HG03066 (cell line): ENCODE results near the gene ITLN2.
"Not testable (repeated sequence)": the region's sequence is repeated elsewhere in the genome, so short reads cannot be mapped to it uniquely, and the experiment has no call there.

ENCODE experiments used
- ATAC-seq: cut with Tn5 transposase; IDR thresholded peaks from one replicate; pipeline ENCODE4 v1.9.1; 2021; ENCODE audit warnings: low read depth; ENCODE audit not compliant: unreplicated experiment

Gene ITLN2

DNA sequence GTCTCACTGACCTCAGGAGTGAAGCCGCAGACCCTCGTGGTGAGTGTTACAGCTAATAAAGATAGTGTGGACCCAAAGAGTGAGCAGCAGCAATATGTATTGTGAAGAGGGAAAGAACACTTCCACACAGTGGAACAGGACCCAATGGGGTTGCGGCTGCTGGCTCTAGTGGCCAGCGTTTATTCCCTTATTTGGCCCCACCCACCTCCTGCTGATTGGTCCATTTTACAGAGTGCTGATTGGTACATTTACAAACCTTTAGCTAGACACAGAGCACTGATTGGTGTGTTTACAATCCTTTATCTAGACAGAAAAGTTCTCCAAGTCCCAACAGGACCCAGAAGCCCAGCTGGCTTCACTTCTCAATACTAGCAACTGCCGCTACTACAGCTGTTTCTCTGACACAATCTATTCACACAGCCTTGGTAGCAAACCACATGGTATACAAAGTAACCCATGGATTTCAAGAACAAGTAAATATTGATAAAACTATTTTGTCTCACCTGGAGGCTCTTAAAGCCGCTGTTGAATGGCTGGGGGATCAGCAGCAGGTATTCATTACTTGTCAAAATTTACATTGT, 44.3 kb downstream of the ITLN2 start:
- ATAC-seq, result no peak

DNA sequence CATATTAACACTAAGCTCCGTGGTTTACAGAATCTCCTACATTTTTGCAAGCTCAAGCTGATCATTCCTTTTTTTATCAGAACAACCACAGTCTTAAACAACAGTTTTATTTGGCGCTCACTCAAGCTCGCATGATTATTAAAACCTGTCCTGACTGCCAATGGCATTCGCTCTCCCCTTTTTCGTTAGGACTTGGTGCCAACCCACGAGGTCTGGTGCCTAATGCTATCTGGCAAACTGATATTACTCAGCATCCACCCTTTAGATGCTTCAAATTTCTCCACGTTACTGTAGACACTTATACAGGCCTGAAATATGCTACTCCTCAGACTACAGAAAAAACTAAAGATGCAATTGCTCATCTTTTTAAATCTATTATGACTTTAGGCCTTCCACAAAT, 46.6 kb downstream of the ITLN2 start:
- ATAC-seq, result no peak

DNA sequence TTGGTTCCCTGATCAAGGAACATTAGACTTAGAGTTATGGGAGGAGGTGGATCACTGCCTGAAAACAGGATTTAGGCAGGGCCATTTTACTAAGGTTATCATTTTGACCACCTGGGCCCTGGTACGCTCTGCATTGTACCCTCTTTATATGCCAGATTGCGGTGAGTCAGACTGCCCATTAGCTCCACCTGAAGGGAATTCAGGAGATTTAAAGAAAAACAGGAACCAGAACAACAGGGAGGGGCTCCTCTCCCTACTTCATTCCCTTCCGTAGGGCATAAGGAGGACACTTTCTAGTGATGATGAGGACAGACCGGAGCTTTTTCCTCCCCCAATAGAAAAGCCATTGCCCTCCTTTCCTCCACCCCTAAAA, 49.0 kb downstream of the ITLN2 start:
- no peak for ATAC-seq

DNA sequence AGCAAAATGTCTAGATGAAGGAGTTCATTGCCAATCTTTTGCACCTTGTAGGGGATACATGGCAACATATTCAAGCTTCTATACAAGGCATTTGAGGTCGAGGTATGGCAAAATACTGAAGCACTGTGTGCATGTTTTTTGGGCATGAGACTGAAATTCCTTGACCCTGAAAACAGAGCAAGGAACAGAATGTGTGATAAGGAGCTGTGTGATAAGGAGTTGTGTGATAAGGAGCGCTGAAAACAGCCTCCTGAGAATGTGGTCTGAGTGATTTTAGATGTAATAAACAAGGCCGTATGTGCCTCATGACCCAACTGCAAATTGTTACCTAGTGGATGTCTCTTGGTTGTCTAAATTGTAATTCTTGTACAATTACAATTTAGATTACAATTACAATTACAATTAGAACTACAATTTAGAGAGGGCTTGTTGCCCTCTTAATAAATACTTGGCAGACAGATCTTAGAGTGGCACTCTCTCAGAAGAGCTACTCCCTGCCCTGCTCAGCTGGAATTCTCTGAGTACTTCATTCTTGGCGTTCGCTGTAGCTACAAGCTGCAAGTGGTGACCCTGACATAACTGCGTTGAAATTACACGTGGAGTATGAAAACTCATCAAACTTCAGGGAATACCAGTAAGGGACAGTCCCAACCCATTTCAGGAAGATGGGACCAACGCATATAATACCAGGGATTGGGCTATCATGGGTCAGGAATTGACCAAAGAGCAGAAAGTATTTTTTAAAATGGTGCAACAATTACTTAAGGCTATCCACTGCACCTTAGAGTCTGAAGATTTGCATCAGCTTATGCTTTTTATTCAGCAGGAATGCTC, 49.6 kb downstream of the ITLN2 start:
- no peak for ATAC-seq

DNA sequence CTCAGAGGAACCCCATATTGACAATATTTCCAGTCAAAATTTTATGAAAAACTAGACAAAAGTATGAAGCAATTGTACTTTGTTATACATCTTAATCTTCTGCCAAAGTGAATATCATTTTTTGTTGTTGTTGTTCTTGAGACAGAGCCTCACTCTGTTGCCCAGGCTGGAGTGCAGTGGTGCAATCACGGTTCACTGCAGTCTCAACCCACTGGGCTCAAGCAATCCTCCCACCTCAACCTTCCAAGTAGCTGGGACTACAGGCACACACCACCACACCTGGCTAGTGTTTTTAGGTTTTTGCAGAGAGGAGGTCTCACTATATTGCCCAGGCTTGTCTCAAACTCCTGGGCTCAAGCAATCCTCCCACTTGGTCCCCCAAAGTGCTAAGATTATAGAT, 52.4 kb downstream of the ITLN2 start:
- not testable (repeated sequence) for ATAC-seq

DNA sequence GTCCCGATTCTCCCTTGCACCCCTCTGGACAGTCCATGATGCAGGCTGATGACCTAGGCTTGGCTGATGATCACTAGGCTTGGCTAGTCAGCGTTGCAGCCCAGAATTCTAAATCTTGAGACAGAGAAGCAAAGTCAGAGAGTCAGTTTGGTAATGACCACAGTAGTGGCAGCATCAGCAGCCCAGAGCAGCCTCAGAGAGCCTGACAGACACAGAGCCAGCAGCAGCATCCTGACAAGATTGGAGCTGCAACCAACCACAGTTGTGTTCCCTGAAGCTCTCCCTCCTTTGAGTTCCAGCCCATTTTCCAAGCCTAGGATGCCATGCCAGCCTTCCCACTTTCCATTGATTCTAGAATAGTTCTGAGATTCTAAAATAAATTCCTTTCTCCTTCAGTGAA, 52.8 kb downstream of the ITLN2 start:
- no peak for ATAC-seq

DNA sequence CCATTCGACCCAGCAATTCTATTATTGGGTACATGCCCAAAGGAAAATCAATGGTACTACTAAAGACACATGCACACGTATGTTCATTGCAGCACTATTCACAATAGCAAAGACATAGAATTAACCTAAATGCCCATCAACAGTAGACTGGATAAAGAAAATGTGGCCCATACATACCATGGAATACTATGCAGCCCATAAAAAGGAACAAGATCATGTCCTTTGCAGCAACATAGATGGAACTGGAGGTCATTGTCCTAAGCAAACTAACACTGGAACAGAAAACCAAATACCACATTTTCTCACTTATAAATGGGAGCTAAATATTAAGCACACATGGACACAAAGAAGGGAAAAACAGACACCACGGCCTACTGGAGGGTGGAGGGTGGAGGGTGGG, 53.9 kb downstream of the ITLN2 start:
- ATAC-seq, result not testable (repeated sequence)
